Amygdala (tissue), 56 donors: ENCODE measurements around the gene AHI1.
A peak's percentile ranks its signal among the peaks of the same experiment; 100 is the strongest.

Experiments used
- DNase-seq, 56 donors: peaks; one replicate each; lab custom pipeline; 2025; lab: John Stamatoyannopoulos, UW

Gene AHI1

DNA sequence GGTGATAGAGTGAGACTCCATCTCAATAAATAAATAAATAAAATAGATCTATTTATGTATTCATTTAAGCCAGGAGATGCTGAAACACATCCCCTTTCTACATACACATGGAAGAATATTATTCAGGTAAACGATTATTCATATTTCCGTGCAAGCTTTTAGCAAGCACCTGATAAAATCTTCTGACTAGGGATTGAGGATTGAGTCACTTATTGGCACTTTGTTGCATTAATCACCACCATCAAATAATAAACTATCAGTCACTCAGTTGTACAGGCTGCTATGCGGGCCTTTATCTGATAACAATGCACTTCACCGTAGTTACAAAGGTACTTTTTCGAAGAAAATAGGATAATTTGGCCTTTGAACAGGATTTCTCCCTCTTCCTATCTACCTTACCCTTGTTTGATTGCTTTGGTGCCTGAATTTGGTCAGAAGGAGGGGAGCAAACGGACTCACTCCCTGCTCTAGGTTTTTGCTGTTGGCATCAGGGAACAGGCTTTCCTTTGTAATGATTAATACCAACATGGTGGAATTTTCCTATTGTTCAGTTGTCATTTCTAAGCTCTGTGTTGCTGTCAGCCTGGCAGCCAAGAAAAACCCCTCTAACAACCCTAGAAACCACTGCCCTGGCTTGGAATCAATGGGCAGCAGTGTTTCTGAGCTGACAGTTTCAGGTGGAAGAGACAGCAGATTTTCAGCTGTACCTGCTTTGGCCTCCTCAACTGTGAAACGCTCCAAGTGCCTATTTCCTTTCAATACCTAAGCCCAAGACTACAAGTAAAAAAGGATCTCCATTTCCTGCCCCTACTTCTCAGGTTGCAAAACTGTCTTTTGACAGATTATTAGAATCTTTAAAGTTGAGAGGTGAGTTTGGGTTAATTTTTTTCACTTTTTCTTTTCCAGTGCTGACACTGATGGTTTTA lies 253.4 kb downstream of the AHI1 start:
- no peak for DNase-seq

DNA sequence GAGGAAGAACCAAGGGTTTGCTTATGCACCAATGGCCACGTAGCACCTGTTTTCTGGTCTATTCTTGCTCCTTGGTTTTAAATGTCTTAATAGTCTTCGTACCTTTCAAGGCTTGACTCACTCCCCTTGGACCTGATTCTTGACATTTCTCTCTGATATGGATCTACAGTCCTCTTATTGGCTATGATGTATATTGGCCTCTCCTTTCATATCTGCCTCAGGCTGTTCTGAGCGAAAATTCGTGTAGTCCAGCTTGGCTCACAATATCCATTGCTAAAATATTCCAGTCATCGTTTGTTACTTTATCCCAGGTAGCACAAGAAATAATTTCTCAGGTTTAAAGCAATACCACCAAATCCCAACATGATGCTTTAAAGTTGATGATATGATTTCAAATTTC lies 256.8 kb downstream of the AHI1 start:
- no peak for DNase-seq

GRCh38 chr6:135236732-135237131 lies 260.8 kb downstream of the AHI1 start:
- DNase-seq, result no peak

GRCh38 chr6:135236319-135236718 lies 261.2 kb downstream of the AHI1 start:
- DNase-seq, result no peak

GRCh38 chr6:135235716-135236115 lies 261.8 kb downstream of the AHI1 start:
- no peak for DNase-seq

- DNase-seq, result no peak
These were observed 263.1 kb downstream of the AHI1 start for GRCh38 chr6:135234492-135234780.

DNA sequence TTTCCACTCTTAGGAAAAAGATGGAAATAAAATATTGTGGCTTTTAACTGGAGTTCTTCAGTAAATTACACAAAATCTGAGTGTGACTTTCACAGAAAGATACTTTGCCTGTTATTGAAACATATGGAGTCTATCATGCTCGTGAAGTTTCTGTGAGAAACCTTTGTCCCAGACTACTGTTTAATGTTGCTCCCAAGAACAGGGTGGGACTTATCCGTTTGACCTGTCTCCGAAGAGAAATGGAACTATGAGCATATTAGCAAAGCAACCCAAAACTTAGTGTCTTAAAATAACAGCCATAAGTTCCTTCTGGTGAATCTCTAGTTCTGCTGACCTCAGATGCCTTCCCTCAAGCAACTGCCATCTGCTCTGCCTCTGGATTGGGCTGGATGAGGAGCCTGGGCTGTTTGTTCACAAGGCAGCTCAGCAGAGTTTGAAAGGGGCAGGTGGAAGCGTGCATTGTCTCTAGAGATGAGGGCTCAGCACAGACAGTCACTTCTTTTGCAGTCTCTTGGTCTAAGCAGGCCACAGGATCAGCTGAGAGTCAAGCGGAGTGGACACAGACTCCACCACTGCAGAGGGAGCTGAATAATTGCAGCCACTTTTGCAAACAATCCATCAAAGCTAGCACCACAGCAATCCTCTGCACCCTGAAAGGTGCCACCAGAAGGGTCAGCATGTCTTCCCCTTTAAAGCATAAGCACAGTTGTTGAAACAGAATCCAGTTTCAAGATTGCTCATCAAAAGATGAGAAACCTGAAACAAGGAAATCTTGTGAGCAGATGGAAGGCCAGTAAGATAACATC lies 263.7 kb downstream of the AHI1 start:
- peak in 2 of 56 donors; percentile 1 to 5 for DNase-seq
